ENCODE results near the gene PLEKHA7. TPM values are rescaled to one million over a fixed set of nuclear protein-coding genes. Genes with fewer than 3 reads are reported as not detected.

The PLEKHA7 gene
- total and polyA plus RNA-seq, 2 of the 13 experiments (the other 11 are each of a cell fraction or from before 2014, with no cell fraction given) = 17.5 to 18.7 TPM

DNA sequence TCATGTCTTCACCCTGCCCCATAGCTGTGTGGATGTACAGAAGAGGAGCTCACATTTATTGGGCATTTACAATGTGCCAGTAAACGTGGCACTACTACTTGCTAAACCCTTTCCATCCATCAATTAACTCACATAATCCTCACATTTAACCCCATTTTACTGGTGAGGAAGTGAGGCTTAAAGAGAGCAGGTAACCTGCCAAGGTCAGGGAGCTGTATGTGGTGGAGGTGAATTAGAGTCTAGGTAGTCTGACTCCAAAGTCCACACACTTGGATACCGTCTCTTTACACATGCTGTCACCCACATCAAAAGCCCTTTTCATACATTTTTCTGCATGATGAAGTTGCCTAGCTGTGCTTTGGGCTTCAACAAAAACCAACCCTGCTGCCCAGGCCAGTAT is 10.8 kb downstream of the PLEKHA7 start:
- Histone ChIP-seq H3K4me3 (replicated peaks in 1 of 3; ENCODE audit: insufficient read depth in 1 of 3, low read depth in 2 of 3, low read length in 3 of 3) (no peak overlapping the region), H3K9ac (ENCODE audit: insufficient read depth, low read depth, low read length) (no peak overlapping the region), H3K27me3 (ENCODE audit: control insufficient read depth in 1 of 2, insufficient read depth in 2 of 2, low read length in 2 of 2) (no peaks in the 10 kb centered on the region), H3K9me3 (ENCODE audit: low read length) (no peaks in the 10 kb centered on the region), H3K79me2 (ENCODE audit: insufficient read depth, low read length) (peaks cover 27% of the 10 kb centered on the region), H2AFZ (ENCODE audit: low read length) (no peak overlapping the region), H3K4me2 (ENCODE audit: low read depth, low read length) (no peak overlapping the region), H4K20me1 (ENCODE audit: insufficient read depth, low read length) (peaks cover 10% of the 10 kb centered on the region; the same call in 1 of the 2 replicates), H3K27ac (ENCODE audit: extremely low read length, insufficient read depth, low read length) (no peak overlapping the region), H3K36me3 (replicated peaks in 1 of 2; ENCODE audit: control insufficient read depth in 1 of 2, insufficient read depth in 2 of 2, low read length in 2 of 2) (peaks cover 4% of the 10 kb centered on the region in 2 experiments; a peak in 3 of 5 replicates), H3K4me1 (ENCODE audit: insufficient read depth, low read length) (peaks cover 39% of the 10 kb centered on the region)
- ChIA-PET POLR2A (interaction anchor here (1.2 to 2.3 kb wide), 2 partner anchors 10 to 34 kb away, joined by 3 to 7 read pairs; no protein-coding TSS in a partner anchor), CTCF (ENCODE audit: low intra/inter-chr PET ratio, low total read pairs) (no interaction called here)
- TF ChIP-seq MAFK (conservative IDR thresholded peaks at IDR 0.05 in 1 of 2, IDR thresholded peaks at IDR 0.05 in 1 of 2; ENCODE audit: low read length in 2 of 2) (no peak), ZNF629 (CRISPR knock-in tag; conservative IDR thresholded peaks at IDR 0.05) (peak; percentile 60; the same call in 1 of the 2 replicates), RARA (CRISPR knock-in tag; IDR thresholded peaks at IDR 0.05) (0 out of 2 replicates have a peak, but pooled peaks have one; percentile 15), MLLT10 (CRISPR knock-in tag; IDR thresholded peaks at IDR 0.05) (no peak), RBFOX2 (IDR thresholded peaks at IDR 0.05; ENCODE audit: low read depth, low read length) (no peak)
- in situ Hi-C loops (cut with HindIII; ENCODE audit: extremely low pct_ligation_motif_present, low pct_unique_long_range_greater_than_20kb) (no loop called here), intact Hi-C loops (cut with micrococcal nuclease; ENCODE audit: unreplicated experiment) (no loop called here)
- FAIRE-seq (no peak), ATAC-seq (no peak), DNase-seq (ENCODE audit: low spot score) (no peak)
- WGBS (ENCODE audit: low lambda C conversion rate) = 63% methylated on average over 2 of the region's 2 CpGs
- no TSS peak for BruUV-seq (replicated peaks)

- in situ Hi-C loops (cut with HindIII; ENCODE audit: extremely low pct_ligation_motif_present, low pct_unique_long_range_greater_than_20kb) = no loop called here
- Histone ChIP-seq H3K9ac (ENCODE audit: insufficient read depth, low read depth, low read length) (no peak overlapping the region), H3K36me3 (replicated peaks in 1 of 2; ENCODE audit: control insufficient read depth in 1 of 2, insufficient read depth in 2 of 2, low read length in 2 of 2) (peaks cover 4% of the 10 kb centered on the region in 2 experiments; a peak in 3 of 5 replicates), H4K20me1 (ENCODE audit: insufficient read depth, low read length) (peaks cover 11% of the 10 kb centered on the region), H3K4me2 (ENCODE audit: low read depth, low read length) (no peak overlapping the region), H3K27me3 (ENCODE audit: control insufficient read depth in 1 of 2, insufficient read depth in 2 of 2, low read length in 2 of 2) (no peaks in the 10 kb centered on the region), H3K9me3 (ENCODE audit: low read length) (no peaks in the 10 kb centered on the region), H3K4me3 (replicated peaks in 1 of 3; ENCODE audit: insufficient read depth in 1 of 3, low read depth in 2 of 3, low read length in 3 of 3) (no peak overlapping the region), H3K27ac (ENCODE audit: extremely low read length, insufficient read depth, low read length) (no peak overlapping the region), H3K79me2 (ENCODE audit: insufficient read depth, low read length) (peaks cover 29% of the 10 kb centered on the region), H3K4me1 (ENCODE audit: insufficient read depth, low read length) (peaks cover 48% of the 10 kb centered on the region), H2AFZ (ENCODE audit: low read length) (no peak overlapping the region)
- CTCF ChIA-PET (ENCODE audit: low intra/inter-chr PET ratio, low total read pairs) = no interaction called here
- no peak for FAIRE-seq
- 100% methylated on average over 4 of the region's 4 CpGs for WGBS (ENCODE audit: low lambda C conversion rate)
- no TSS peak for BruUV-seq (replicated peaks)
- no peak for DNase-seq (ENCODE audit: low spot score)
- intact Hi-C loops (cut with micrococcal nuclease; ENCODE audit: unreplicated experiment) = no loop called here
- ATAC-seq = no peak
- POLR2A ChIA-PET = interaction anchor here (2.0 kb wide), 1 partner anchor 11 kb away, joined by 8 read pairs; the partner anchor contains the start of gene PLEKHA7
- no peak for TF ChIP-seq AHR (CRISPR knock-in tag; IDR thresholded peaks at IDR 0.05)
- no peak for TF ChIP-seq NPAS2 (CRISPR knock-in tag; IDR thresholded peaks at IDR 0.05; ENCODE audit: borderline replicate concordance)
- no peak for TF ChIP-seq ARID5B (CRISPR knock-in tag; IDR thresholded peaks at IDR 0.05)
- TF ChIP-seq PBX3 (CRISPR knock-in tag; IDR thresholded peaks at IDR 0.05; ENCODE audit: borderline replicate concordance) = no peak
- no peak for TF ChIP-seq ZNF841 (CRISPR knock-in tag; IDR thresholded peaks at IDR 0.05; ENCODE audit: borderline replicate concordance)
- no peak for TF ChIP-seq ZNF790 (CRISPR knock-in tag; IDR thresholded peaks at IDR 0.05; ENCODE audit: borderline replicate concordance)
- TF ChIP-seq ZFP36 (IDR thresholded peaks at IDR 0.05; ENCODE audit: borderline replicate concordance, low read depth, low read length, partially characterized antibody) = no peak
- TF ChIP-seq ZMAT3 (CRISPR knock-in tag; conservative IDR thresholded peaks at IDR 0.05) = no peak
- TF ChIP-seq HNF4A (CRISPR knock-in tag; IDR thresholded peaks at IDR 0.05) = no peak
- no peak for TF ChIP-seq ZNF441 (CRISPR knock-in tag; IDR thresholded peaks at IDR 0.05; ENCODE audit: borderline replicate concordance)
Measured at GRCh38 chr11:17002543-17002942, 11.7 kb downstream of the PLEKHA7 start.
